HG02970 (cell line): ENCODE measurements around the gene SOX12.
"Not testable (repeated sequence)": the region's sequence is repeated elsewhere in the genome, so short reads cannot be mapped to it uniquely, and the experiment has no call there.

ENCODE experiments used
- ATAC-seq: cut with Tn5 transposase; IDR thresholded peaks from one replicate; pipeline ENCODE4 v1.9.1; 2021; ENCODE audit warnings: mild to moderate bottlenecking, moderate library complexity, moderate number of reproducible peaks; ENCODE audit not compliant: unreplicated experiment, low FRiP score

Gene SOX12

GRCh38 chr20:376750-377149, 51.4 kb downstream of the SOX12 start:
- no peak for ATAC-seq

GRCh38 chr20:377578-377977, 52.2 kb downstream of the SOX12 start:
- not testable (repeated sequence) for ATAC-seq

- no peak for ATAC-seq
Measured at GRCh38 chr20:378961-379336, 53.6 kb downstream of the SOX12 start.
